ENCODE data around the gene CCDC61.

Gene CCDC61

GRCh38 chr19:45973553-45974338 is 21.5 kb upstream of the CCDC61 start, which contains the start of gene NOVA2:
Gene NOVA2 (minus strand): TSS chr19:45973865. CDS start chr19:45973351, 514 bp downstream.
- DNase-seq (ENCODE audit: low spot score) = peak; percentile 71

- no peak for DNase-seq (ENCODE audit: low spot score)
These were observed 19.8 kb upstream of the CCDC61 start for GRCh38 chr19:45975306-45976070.

DNA sequence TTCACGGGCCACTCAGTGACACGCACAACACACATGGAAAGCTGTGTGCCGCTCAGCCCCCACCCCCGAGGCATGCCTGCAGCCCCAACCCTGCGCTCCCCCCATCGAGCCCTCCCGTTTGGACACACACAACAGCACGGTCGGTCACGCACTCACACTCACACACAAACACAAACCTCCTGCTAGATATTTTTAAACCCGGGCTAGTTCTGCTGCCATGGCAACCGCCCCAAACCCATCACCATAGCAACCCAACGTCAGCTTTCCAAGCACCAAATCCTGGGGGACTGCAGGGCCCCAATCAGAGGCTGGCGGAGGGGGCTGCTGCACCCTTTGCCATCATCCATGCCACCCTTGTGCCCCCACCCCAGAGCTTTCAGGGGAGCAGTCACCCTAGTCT is 19.1 kb upstream of the CCDC61 start:
- DNase-seq (ENCODE audit: low spot score) = no peak

DNA sequence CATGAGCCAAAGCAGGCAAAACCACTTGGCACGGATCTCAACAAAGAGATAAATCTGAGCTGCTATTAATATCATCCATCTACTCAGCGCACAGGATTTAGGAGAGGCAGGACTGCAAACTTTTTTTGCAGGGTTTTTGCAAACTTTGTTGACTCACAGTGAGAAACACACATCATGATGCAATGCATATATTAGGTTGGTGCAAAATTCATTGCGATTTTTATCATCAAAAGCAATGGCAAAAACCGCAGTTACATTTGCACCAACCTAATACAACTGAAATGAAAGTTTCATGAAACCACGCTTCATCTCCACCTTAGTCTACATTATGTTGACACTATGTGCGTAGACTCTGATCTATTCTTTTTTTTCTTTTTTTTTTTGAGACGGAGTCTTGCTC is 17.1 kb upstream of the CCDC61 start:
- no peak for DNase-seq (ENCODE audit: low spot score)

GRCh38 chr19:45981350-45981749 is 13.9 kb upstream of the CCDC61 start:
- no peak for DNase-seq (ENCODE audit: low spot score)

- no peak for DNase-seq (ENCODE audit: low spot score)
These were observed 9.9 kb upstream of the CCDC61 start for GRCh38 chr19:45985321-45985720.

DNA sequence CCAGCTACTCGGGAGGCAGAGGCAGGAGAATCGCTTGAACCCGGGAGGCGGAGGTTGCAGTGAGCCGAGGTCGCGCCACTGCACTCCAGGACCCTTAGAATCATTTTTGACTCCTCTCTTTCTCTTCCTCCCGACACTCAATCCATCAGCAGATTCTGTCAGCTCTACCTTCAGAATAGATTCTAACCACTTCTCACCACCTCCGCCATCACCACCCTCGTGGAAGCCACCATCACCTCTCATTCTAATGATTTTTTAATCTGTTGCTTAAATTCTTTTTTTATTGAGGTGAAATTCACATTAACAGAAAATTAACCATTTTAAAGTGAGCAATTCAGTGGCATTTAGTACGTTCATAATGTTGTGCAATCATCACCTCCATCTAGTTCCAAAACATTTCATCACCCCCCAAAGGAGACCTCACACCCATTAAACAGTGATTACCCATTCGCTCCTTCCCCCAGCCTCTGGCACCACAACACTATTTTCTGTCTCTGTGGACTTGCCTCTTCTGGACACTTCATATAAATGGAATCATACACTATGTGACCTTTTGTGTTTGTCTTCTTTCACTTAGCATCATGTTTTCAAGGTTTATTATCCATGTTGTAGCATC is 5.0 kb upstream of the CCDC61 start:
- no peak for DNase-seq (ENCODE audit: low spot score)

DNA sequence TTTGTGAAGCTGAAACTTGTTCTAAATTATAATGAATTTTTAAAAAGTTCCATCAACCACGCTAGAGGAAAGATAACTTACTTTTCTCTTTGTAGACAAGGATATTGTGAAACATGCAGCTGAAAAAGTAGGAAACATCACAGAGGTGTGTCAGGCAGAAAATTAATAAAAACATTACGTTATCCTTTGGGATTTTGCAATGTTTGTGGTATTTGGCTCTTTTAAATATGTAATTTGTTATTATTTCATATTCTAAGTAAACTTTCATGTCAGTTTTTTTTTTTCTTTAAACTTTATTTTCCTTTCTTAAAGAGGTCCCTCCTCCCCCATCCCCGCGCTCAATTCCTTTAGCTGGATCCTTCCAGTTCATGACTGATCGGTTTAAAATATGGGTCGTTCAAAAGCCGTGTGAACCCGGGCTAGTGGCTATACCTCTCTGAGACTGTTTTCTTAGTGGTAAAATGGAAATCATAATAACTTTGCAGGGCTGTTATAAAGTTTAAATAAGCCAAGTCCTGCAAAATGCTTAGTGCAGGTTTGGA is 740 bp upstream of the CCDC61 start:
- no peak for DNase-seq (ENCODE audit: low spot score)

GRCh38 chr19:45995715-45996385 is 583 bp downstream of the CCDC61 start:
- peak; percentile 50 for DNase-seq (ENCODE audit: low spot score)

- DNase-seq (ENCODE audit: low spot score) = no peak
These were observed 1.7 kb downstream of the CCDC61 start for GRCh38 chr19:45996933-45997332.

DNA sequence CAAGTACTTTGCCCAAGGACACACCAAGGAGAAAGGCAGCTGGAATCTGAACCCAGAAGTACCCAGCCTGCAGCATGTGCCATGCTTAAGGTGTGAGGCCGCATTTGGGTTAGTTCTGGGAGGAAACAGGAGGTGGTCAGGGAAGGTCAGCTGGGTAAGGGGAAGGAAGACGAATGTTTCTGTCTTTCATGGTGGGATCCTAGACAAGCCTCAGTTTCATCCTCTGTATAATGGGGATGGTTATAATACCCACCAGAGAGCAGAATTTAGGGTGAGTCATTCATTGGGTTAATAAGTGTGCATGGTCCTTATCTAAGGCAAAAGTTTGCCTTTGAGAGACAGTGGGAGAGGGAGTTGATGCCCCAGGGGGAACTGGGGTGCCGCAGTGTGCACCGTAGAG is 3.6 kb downstream of the CCDC61 start:
- no peak for DNase-seq (ENCODE audit: low spot score)

- no peak for DNase-seq (ENCODE audit: low spot score)
These were observed 4.4 kb downstream of the CCDC61 start for GRCh38 chr19:45999653-46000121.

- DNase-seq (ENCODE audit: low spot score) = peak; percentile 54
These were observed 5.4 kb downstream of the CCDC61 start for GRCh38 chr19:46000491-46001246.

DNA sequence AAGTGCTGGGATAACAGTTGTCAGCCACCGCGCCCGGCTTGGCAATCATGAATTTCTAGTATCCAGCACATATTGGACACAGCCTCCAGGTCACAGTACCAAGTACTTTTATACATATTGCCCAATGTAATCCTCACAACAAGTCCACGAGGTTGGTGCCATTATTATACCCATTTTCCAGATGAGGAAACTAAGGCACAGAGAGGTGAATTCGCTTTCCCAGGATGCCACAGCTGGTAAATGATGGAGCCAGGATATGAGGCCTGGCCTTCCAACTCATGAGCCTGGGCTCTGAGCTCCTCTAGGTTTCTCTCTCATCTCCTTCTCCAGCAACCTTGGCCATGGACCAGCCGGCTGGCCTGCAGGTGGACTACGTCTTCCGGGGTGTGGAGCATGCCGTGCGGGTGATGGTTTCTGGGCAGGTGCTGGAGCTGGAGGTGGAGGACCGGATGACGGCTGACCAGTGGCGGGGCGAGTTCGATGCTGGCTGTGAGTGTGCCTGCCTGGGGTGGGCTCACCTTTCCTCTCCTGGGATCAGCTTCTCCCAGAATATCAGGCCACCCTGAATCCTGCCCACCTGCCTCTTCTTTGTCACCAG is 7.5 kb downstream of the CCDC61 start:
- DNase-seq (ENCODE audit: low spot score) = no peak

GRCh38 chr19:46006411-46006810 is 11.1 kb downstream of the CCDC61 start:
- DNase-seq (ENCODE audit: low spot score) = no peak

GRCh38 chr19:46009530-46010510 is 14.6 kb downstream of the CCDC61 start:
- peak; percentile 61 for DNase-seq (ENCODE audit: low spot score)

GRCh38 chr19:46014534-46014933 is 19.3 kb downstream of the CCDC61 start:
- no peak for DNase-seq (ENCODE audit: low spot score)

- DNase-seq (ENCODE audit: low spot score) = peak; percentile 93
These were observed 19.8 kb downstream of the CCDC61 start for GRCh38 chr19:46014941-46015686.
